Right lobe of liver (tissue), 4 donors: ENCODE results near the gene TRIM69.

ENCODE experiments used
- CTCF ChIP-seq, 4 donors: fragments of 200-600 bp in 3 of 4; fragments of 450-650 bp in 1 of 4; IDR thresholded peaks; one replicate each; pipeline versions ENCODE4 v1.5.1 to v1.8.0; 2016 to 2022; ENCODE audit warnings: antibody characterized with exemption in 4 of 4, mild to moderate bottlenecking in 2 of 4
- POLR2A ChIP-seq: fragments of 450-650 bp; IDR thresholded peaks from one replicate; pipeline ENCODE4 v1.6.1; 2017; ENCODE audit warnings: antibody characterized with exemption, mild to moderate bottlenecking
- donor health status: DM: no; HTN: no; CAD: no.
- donor health status: DM: no; HTN: no; CAD: no.
- donor health status: DM: no; HTN: yes; CAD: no.

GRCh38 chr15:44775953-44776352, 39.6 kb downstream of the TRIM69 start:
- TF ChIP-seq CTCF (IDR thresholded peaks at IDR 0.05): no peak
- TF ChIP-seq POLR2A: no peak
